PC-3 (cell line): ENCODE results near the gene CEP41. TPM values are rescaled to one million over a fixed set of nuclear protein-coding genes. Genes with fewer than 3 reads are reported as not detected.

ENCODE experiments used
- ATAC-seq: fragments of 200-7000 bp; cut with Tn5 transposase; 2 replicates; pipeline ENCODE4 v1.9.1; 2020; ENCODE audit warnings: mild to moderate bottlenecking, moderate library complexity
- BruUV-seq: library from RNA; stranded (reverse); fragments of 400-500 nt; replicated peaks from 2 replicates; lab custom pipeline; 2021; lab: Mats Ljungman, UMichigan
- CTCF ChIA-PET: fragments of 300-600 bp; sonication (Branson Sonifier 250); formaldehyde crosslinking; loops from one replicate; lab custom pipeline; 2022; ENCODE audit warnings: antibody characterized with exemption; lab: Charles Lee
- POLR2A ChIA-PET: fragments of 300-600 bp; sonication (Branson Sonifier 250); formaldehyde crosslinking; loops from one replicate; lab custom pipeline; 2022; ENCODE audit warnings: antibody characterized with exemption; ENCODE audit not compliant: unreplicated experiment; lab: Charles Lee
- DNase-seq: peaks from one replicate; pipeline ENCODE4 v3.0.0-alpha.2; 2015
- H2AFZ ChIP-seq: fragments of 300-600 bp; sonication (generic); 2 replicates; pipeline ENCODE4 v1.6.0; 2016; ENCODE audit warnings: antibody characterized with exemption, low read length
- H3F3A ChIP-seq: fragments of 300-600 bp; sonication (generic); one replicate; pipeline ENCODE4 v1.6.0; 2017; ENCODE audit warnings: antibody characterized with exemption, low read length, control low read depth, mild to moderate bottlenecking; ENCODE audit not compliant: unreplicated experiment
- H3K27ac ChIP-seq: fragments of 300-600 bp; sonication (generic); 2 replicates; pipeline ENCODE4 v1.5.1; 2016; ENCODE audit warnings: mild to moderate bottlenecking, low read length
- H3K27me3 ChIP-seq: fragments of 300-600 bp; sonication (generic); 2 replicates; pipeline ENCODE4 v1.6.1; 2016; ENCODE audit warnings: low read length, mixed read lengths
- H3K36me3 ChIP-seq: fragments of 300-600 bp; sonication (generic); 2 replicates; pipeline ENCODE4 v1.6.1; 2016; ENCODE audit warnings: low read depth, mixed run types, low read length, mixed read lengths
- H3K4me1 ChIP-seq: fragments of 300-600 bp; sonication (generic); 2 replicates; pipeline ENCODE4 v1.5.1; 2016; ENCODE audit warnings: low read length; ENCODE audit not compliant: insufficient read depth
- H3K4me2 ChIP-seq: fragments of 300-600 bp; sonication (generic); 2 replicates; pipeline ENCODE4 v1.6.0; 2016; ENCODE audit warnings: low read length
- H3K4me3 ChIP-seq: fragments of 300-600 bp; sonication (generic); 2 replicates; pipeline ENCODE4 v1.5.1; 2016; ENCODE audit warnings: mild to moderate bottlenecking, low read length, mixed read lengths
- H3K79me2 ChIP-seq: fragments of 300-600 bp; sonication (generic); 2 replicates; pipeline ENCODE4 v1.6.1; 2017; ENCODE audit warnings: low read length, mixed read lengths
- H3K9ac ChIP-seq: fragments of 300-600 bp; sonication (generic); 2 replicates; pipeline ENCODE4 v1.6.0; 2016; ENCODE audit warnings: mild to moderate bottlenecking, low read length
- H3K9me2 ChIP-seq: fragments of 300-600 bp; sonication (generic); replicated peaks from 2 replicates; pipeline ENCODE4 v1.6.1; 2016; ENCODE audit warnings: mixed run types, low read length, mixed read lengths
- H3K9me3 ChIP-seq: fragments of 300-600 bp; sonication (generic); 2 replicates; pipeline ENCODE4 v1.6.1; 2016; ENCODE audit warnings: low read length, mixed read lengths
- H4K20me1 ChIP-seq: fragments of 300-600 bp; sonication (generic); 2 replicates; pipeline ENCODE4 v1.6.1; 2016; ENCODE audit warnings: low read length, mixed read lengths
- EZH2 ChIP-seq: fragments of 300-600 bp; sonication (generic); IDR thresholded peaks from one replicate; pipeline ENCODE4 v1.6.1; 2017; ENCODE audit warnings: antibody characterized with exemption, mild to moderate bottlenecking, low read length; ENCODE audit not compliant: unreplicated experiment
- EZH2phosphoT487 ChIP-seq: fragments of 300-600 bp; sonication (generic); IDR thresholded peaks from 2 replicates; pipeline ENCODE4 v1.6.1; 2018; ENCODE audit warnings: mild to moderate bottlenecking, antibody characterized with exemption, low read length, borderline replicate concordance
- intact Hi-C: fragments of 100-400 bp; cut with micrococcal nuclease; formaldehyde crosslinking; loops from 2 replicates; pipeline ENCODE4 v1.9.0; 2023
- total RNA-seq: library from RNA; depleted of rRNA; stranded (reverse); fragments of >200 nt; gene quantifications from 2 replicates; pipeline ENCODE4 v1.2.3, GENCODE V29; 2014
- TF ChIP-seq, protein P1 (sequence below): fragments of 300-600 bp; sonication (generic); conservative IDR thresholded peaks from 2 replicates; pipeline ENCODE4 v1.5.1; 2017; ENCODE audit warnings: antibody characterized with exemption, low read depth, mild to moderate bottlenecking, low read length

CEP41 gene
- total RNA-seq, 1 experiment from 2014 or later, result 10.4 TPM

DNA sequence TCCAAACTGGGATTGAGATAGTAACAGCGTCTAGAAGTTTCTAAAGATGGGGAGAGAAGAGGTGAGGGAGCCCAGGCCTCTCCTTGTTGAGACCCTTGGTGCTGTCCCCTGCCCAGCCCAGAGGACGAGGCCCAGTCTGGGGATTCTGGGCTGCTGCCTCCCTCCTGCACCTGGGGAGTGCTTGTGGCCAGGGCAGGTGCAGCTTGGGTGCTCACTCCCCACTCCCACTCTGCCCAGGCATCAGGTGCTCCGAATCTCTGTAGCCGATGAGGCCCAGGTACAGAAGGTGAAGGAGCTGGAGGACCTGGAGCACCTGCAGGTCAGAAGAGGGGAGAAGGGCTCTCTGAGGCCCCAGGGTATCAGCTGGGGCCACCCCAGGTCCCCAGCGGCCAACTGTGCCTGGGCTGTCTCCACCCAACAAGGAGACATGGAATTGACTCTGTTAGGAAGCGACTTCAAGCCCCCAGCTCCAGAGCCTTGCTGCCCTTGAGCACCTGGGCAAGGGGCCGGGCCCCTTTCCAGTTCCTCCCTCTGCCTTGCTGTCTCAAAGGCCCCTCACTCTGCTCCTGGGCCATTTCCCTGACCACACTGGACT lies 59.9 kb downstream of the CEP41 start:
- no peak overlapping the region for H2AFZ ChIP-seq
- H3K27me3 ChIP-seq, result no peaks in the 10 kb centered on the region
- H3K4me1 ChIP-seq, result no peaks in the 10 kb centered on the region
- ChIA-PET CTCF (no interaction called here), POLR2A (interaction anchor here (0.5 kb wide), 1 partner anchor 108 kb away, joined by 3 read pairs; no protein-coding TSS in a partner anchor)
- intact Hi-C loops, result no loop called here
- ATAC-seq, result no peak
- no peaks in the 10 kb centered on the region for H3F3A ChIP-seq
- H3K4me2 ChIP-seq, result no peak overlapping the region
- no peak overlapping the region for H3K27ac ChIP-seq
- no peaks in the 10 kb centered on the region for H4K20me1 ChIP-seq
- DNase-seq, result no peak
- no peaks in the 10 kb centered on the region for H3K36me3 ChIP-seq
- no peaks in the 10 kb centered on the region for H3K79me2 ChIP-seq
- no peak overlapping the region for H3K4me3 ChIP-seq
- TF ChIP-seq EZH2 (no peak), EZH2phosphoT487 (no peak)
- TF ChIP-seq, protein P1, sequence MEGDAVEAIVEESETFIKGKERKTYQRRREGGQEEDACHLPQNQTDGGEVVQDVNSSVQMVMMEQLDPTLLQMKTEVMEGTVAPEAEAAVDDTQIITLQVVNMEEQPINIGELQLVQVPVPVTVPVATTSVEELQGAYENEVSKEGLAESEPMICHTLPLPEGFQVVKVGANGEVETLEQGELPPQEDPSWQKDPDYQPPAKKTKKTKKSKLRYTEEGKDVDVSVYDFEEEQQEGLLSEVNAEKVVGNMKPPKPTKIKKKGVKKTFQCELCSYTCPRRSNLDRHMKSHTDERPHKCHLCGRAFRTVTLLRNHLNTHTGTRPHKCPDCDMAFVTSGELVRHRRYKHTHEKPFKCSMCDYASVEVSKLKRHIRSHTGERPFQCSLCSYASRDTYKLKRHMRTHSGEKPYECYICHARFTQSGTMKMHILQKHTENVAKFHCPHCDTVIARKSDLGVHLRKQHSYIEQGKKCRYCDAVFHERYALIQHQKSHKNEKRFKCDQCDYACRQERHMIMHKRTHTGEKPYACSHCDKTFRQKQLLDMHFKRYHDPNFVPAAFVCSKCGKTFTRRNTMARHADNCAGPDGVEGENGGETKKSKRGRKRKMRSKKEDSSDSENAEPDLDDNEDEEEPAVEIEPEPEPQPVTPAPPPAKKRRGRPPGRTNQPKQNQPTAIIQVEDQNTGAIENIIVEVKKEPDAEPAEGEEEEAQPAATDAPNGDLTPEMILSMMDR, result no peak
- no peaks in the 10 kb centered on the region for H3K9me2 ChIP-seq
- H3K9me3 ChIP-seq, result no peaks in the 10 kb centered on the region
- H3K9ac ChIP-seq, result no peak overlapping the region
- BruUV-seq, result no TSS peak

DNA sequence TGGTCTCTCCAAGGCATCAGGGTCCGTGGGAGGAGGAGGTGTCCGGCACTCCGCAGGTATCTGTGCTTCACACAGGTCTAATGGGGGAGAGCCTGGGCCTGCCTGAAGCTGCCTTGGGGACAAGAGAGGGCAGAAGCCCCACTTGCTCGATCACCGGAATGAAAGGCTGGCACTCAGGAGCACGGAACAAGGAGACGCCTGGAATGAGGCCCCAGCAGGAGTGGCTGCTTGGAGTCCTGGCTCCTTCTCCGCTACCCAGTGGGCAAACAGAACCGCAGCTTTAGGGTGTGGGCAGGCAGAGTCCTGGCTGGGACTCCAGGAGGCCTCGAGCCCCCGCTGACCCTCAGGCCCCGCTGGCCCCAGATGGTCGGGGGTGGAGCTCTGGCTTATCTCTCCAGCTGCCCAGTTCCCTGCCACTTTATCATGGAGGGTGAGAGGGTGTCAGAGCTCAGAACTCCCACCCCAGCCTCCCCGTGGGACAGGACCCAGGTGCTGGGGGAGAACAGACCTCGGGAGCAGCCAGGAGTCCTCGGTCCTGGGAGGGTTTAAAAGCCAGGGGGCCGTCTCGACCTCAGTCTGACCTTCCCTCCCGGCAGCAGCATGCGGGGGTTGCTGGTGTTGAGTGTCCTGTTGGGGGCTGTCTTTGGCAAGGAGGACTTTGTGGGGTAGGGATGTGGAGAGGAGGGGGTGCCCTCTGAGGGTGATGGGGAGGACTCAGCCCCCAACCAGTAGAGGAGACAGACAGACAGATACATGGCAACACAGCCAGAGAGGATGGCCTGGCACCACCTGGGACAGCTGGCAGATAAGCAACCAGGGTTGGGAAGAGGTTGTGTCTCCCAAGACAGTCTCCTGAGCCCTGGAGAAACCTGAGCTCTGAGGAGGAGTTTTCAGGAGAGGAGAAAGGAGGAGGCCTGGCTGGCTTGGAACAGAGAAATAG lies 60.6 kb downstream of the CEP41 start, which contains the start of gene CPA1:
Gene CPA1, plus strand, starts transcription at position 574 of the 940 bp plus-strand sequence. Its CDS starts 27 bp downstream, at position 601.
- no peak within 1 kb of the TSS for H3K9ac ChIP-seq
- H2AFZ ChIP-seq, result no peak within 1 kb of the TSS
- DNase-seq (no peak), ATAC-seq (no peak)
- H3K9me3 ChIP-seq, result no peaks in the 10 kb centered on the region
- H3K27ac ChIP-seq, result no peak within 1 kb of the TSS
- no peak within 1 kb of the TSS for H3K4me2 ChIP-seq
- TF ChIP-seq, protein P1, result no peak
- TF ChIP-seq EZH2, result no peak
- no peak for TF ChIP-seq EZH2phosphoT487
- ChIA-PET POLR2A (interaction anchor here (0.5 kb wide), 1 partner anchor 109 kb away, joined by 3 read pairs; no protein-coding TSS in a partner anchor), CTCF (no interaction called here)
- H3K4me3 ChIP-seq, result no peak within 1 kb of the TSS
- no peaks in the 10 kb centered on the region for H4K20me1 ChIP-seq
- no peaks in the 10 kb centered on the region for H3F3A ChIP-seq
- intact Hi-C loops, result no loop called here
- no peaks in the 10 kb centered on the region for H3K9me2 ChIP-seq
- no peaks in the 10 kb centered on the region for H3K79me2 ChIP-seq
- no peaks in the 10 kb centered on the region for H3K4me1 ChIP-seq
- no peaks in the 10 kb centered on the region for H3K36me3 ChIP-seq
- no TSS peak for BruUV-seq
- no peaks in the 10 kb centered on the region for H3K27me3 ChIP-seq
